Panc1 (cell line): ENCODE data around the gene CEP170. TPM values are rescaled to one million over a fixed set of nuclear protein-coding genes. Genes with fewer than 3 reads are reported as not detected.

ENCODE experiments used
- ATAC-seq: fragments of 200-7000 bp; cut with Tn5 transposase; 2 replicates; pipeline ENCODE4 v1.9.1; 2020; ENCODE audit warnings: mild to moderate bottlenecking, moderate library complexity
- BruUV-seq: library from RNA; stranded (reverse); fragments of 400-500 nt; replicated peaks from 2 replicates; lab custom pipeline; 2021; lab: Mats Ljungman, UMichigan
- CTCF ChIA-PET: fragments of 300-600 bp; sonication (Branson Sonifier 250); formaldehyde crosslinking; loops from one replicate; lab custom pipeline; 2022; ENCODE audit warnings: antibody characterized with exemption; lab: Charles Lee
- POLR2A ChIA-PET: fragments of 300-600 bp; sonication (Branson Sonifier 250); formaldehyde crosslinking; loops from one replicate; lab custom pipeline; 2022; ENCODE audit warnings: antibody characterized with exemption; lab: Charles Lee
- DNase-seq: peaks from one replicate; pipeline ENCODE4 v3.0.0-alpha.2; 2010; ENCODE audit warnings: low read depth, low spot score
- H3K27ac ChIP-seq: 2 replicates; pipeline ENCODE4 v1.5.1; 2011; ENCODE audit warnings: mild to moderate bottlenecking, low read length, inconsistent platforms
- H3K27me3 ChIP-seq: fragments of 200-500 bp; sonication (Bioruptor generic); 2 replicates; pipeline ENCODE4 v1.6.0; 2014; ENCODE audit warnings: low read length, inconsistent platforms; ENCODE audit not compliant: control insufficient read depth, insufficient read depth
- H3K36me3 ChIP-seq: fragments of 200-500 bp; sonication (Bioruptor generic); 2 replicates; pipeline ENCODE4 v1.5.1; 2014; ENCODE audit warnings: inconsistent platforms, mild to moderate bottlenecking, low read length, moderate library complexity; ENCODE audit not compliant: control insufficient read depth, insufficient read depth
- H3K4me1 ChIP-seq: 2 replicates; pipeline ENCODE4 v1.5.1; 2011; ENCODE audit warnings: inconsistent platforms, mild to moderate bottlenecking, low read length, moderate library complexity; ENCODE audit not compliant: control insufficient read depth, insufficient read depth
- H3K4me3 ChIP-seq, 2 experiments: 2 replicates each; pipeline ENCODE4 v1.5.1; 2011 to 2012; ENCODE audit warnings: low read depth in 2 of 2, low read length in 2 of 2, mild to moderate bottlenecking in 2 of 2, inconsistent platforms in 1 of 2, moderate library complexity in 1 of 2
- H3K9me3 ChIP-seq: fragments of 200-500 bp; sonication (Bioruptor generic); 2 replicates; pipeline ENCODE4 v1.5.1; 2014; ENCODE audit warnings: low read depth, mild to moderate bottlenecking, inconsistent platforms, low read length, moderate library complexity; ENCODE audit not compliant: control insufficient read depth, insufficient read depth
- CTCF ChIP-seq: fragments of 450-650 bp; IDR thresholded peaks from 2 replicates; pipeline ENCODE4 v1.5.1; 2017; ENCODE audit warnings: mild to moderate bottlenecking
- POLR2AphosphoS5 ChIP-seq: IDR thresholded peaks from 2 replicates; pipeline ENCODE4 v1.6.1; 2012; ENCODE audit warnings: mild to moderate bottlenecking, low read depth, low read length, moderate library complexity
- REST ChIP-seq, 2 experiments: IDR thresholded peaks; 2 replicates each; pipeline ENCODE4 v1.6.1; 2011 to 2012; ENCODE audit warnings: low read depth in 2 of 2, control low read depth in 1 of 2, low read length in 1 of 2, mild to moderate bottlenecking in 1 of 2, moderate library complexity in 1 of 2; ENCODE audit not compliant: insufficient read depth in 1 of 2
- SIN3A ChIP-seq: IDR thresholded peaks from 2 replicates; pipeline ENCODE4 v1.6.1; 2012; ENCODE audit warnings: low read depth, mild to moderate bottlenecking, low read length, moderate library complexity, borderline replicate concordance; ENCODE audit not compliant: insufficient read depth
- TCF7L2 ChIP-seq: IDR thresholded peaks from 2 replicates; pipeline ENCODE4 v1.6.1; 2011; ENCODE audit warnings: mild to moderate bottlenecking, low read depth, low read length, inconsistent platforms
- in situ Hi-C: cut with HindIII; loops from 2 replicates; pipeline ENCODE4 v1.10.0; 2016; ENCODE audit warnings: low sequenced_read_pairs, low pct_unique_long_range_greater_than_20kb
- intact Hi-C: fragments of 100-400 bp; cut with micrococcal nuclease; formaldehyde crosslinking; loops from one replicate; pipeline ENCODE4 v1.10.0; 2022; ENCODE audit not compliant: unreplicated experiment
- total RNA-seq: library from RNA; stranded (reverse); gene quantifications from one replicate; pipeline ENCODE4 v1.2.1, GENCODE V29; 2021; ENCODE audit not compliant: unreplicated experiment

CEP170 gene
- total RNA-seq, 1 experiment from 2014 or later: 89.3 TPM

GRCh38 chr1:243287652-243288051 lies 32.6 kb upstream of the CEP170 start:
- Histone ChIP-seq H3K27ac (no peak overlapping the region), H3K9me3 (no peaks in the 10 kb centered on the region), H3K4me1 (no peaks in the 10 kb centered on the region), H3K36me3 (no peaks in the 10 kb centered on the region), H3K27me3 (no peaks in the 10 kb centered on the region), H3K4me3 (no peak overlapping the region)
- CTCF ChIA-PET: no interaction called here
- TF ChIP-seq TCF7L2 (no peak), CTCF (no peak), POLR2AphosphoS5 (no peak), SIN3A (no peak), REST (IDR thresholded peaks at IDR 0.05; ENCODE audit: insufficient read depth in 1 of 2, low read depth in 2 of 2, low read length in 1 of 2) (no peak)
- POLR2A ChIA-PET: no interaction called here
- in situ Hi-C loops: no loop called here
- ATAC-seq (peak; percentile 60; the same call in 1 of the 2 replicates), DNase-seq (no peak)
- BruUV-seq: TSS peak; percentile 55
- intact Hi-C loops: no loop called here

- ATAC-seq: no peak
- Histone ChIP-seq H3K36me3 (no peaks in the 10 kb centered on the region), H3K4me1 (no peaks in the 10 kb centered on the region), H3K9me3 (no peaks in the 10 kb centered on the region), H3K27ac (no peak overlapping the region), H3K27me3 (no peaks in the 10 kb centered on the region), H3K4me3 (no peak overlapping the region)
- in situ Hi-C loops (no loop called here), intact Hi-C loops (no loop called here)
- TF ChIP-seq CTCF (no peak), POLR2AphosphoS5 (no peak), TCF7L2 (no peak), SIN3A (no peak), REST (IDR thresholded peaks at IDR 0.05; ENCODE audit: insufficient read depth in 1 of 2, low read depth in 2 of 2, low read length in 1 of 2) (no peak)
- no peak for DNase-seq
- POLR2A ChIA-PET: interaction anchor here (0.6 kb wide), 1 partner anchor 51 kb away, joined by 4 read pairs; no protein-coding TSS in a partner anchor
- BruUV-seq: no TSS peak
- CTCF ChIA-PET: no interaction called here
Measured at GRCh38 chr1:243287123-243287460, 32.0 kb upstream of the CEP170 start.
